OCI-LY3 (cell line): Measurements from ENCODE around the gene VSIG4.

Experiments
- EZH2phosphoT487 ChIP-seq: fragments of 200-600 bp; shearing (Covaris generic); IDR thresholded peaks from 2 replicates; pipeline ENCODE4 v1.6.1; 2018; ENCODE audit warnings: antibody characterized with exemption, mixed run types, low read depth
- TF ChIP-seq, protein P1 (sequence below): fragments of 200-600, 300-600 bp; sonication (generic); IDR thresholded peaks from 2 replicates; pipeline ENCODE4 v1.5.1; 2014; ENCODE audit warnings: antibody characterized with exemption, low read length, low read depth

DNA sequence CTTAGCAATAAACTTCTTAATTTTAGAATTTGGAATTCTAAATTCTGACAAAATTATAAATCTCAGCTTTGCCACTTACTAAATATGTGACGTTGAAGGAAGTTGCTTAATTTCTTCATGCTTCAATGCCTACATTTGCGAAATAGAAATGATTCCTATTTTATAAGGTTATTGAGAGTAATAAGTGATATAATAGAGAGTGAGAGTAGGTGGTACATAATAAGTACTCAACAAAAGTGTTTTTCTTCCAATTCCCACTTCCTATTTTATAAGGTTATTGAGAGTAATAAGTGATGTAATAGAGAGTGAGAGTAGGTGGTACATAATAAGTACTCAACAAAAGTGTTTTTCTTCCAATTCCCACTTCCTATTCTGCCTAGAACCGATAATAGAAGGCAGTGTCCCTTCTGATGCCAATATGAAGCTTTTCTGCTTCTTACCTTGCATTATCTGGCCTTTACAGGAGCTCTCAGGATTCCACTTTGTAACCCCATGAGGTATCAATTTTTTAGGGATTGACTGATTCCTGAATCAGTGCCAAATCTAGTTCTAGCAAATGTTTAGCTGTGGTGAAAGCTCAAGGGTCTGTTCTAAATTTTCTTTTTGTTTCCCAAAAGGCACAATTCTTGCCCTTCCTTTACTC is 31.4 kb downstream of the VSIG4 start:
- TF ChIP-seq, protein P1, sequence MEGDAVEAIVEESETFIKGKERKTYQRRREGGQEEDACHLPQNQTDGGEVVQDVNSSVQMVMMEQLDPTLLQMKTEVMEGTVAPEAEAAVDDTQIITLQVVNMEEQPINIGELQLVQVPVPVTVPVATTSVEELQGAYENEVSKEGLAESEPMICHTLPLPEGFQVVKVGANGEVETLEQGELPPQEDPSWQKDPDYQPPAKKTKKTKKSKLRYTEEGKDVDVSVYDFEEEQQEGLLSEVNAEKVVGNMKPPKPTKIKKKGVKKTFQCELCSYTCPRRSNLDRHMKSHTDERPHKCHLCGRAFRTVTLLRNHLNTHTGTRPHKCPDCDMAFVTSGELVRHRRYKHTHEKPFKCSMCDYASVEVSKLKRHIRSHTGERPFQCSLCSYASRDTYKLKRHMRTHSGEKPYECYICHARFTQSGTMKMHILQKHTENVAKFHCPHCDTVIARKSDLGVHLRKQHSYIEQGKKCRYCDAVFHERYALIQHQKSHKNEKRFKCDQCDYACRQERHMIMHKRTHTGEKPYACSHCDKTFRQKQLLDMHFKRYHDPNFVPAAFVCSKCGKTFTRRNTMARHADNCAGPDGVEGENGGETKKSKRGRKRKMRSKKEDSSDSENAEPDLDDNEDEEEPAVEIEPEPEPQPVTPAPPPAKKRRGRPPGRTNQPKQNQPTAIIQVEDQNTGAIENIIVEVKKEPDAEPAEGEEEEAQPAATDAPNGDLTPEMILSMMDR: no peak
- TF ChIP-seq EZH2phosphoT487: no peak
